Mesothelial cell of epicardium (in vitro differentiated cells): Measurements from ENCODE around the gene CKB. TPM values are rescaled to one million over a fixed set of nuclear protein-coding genes. Genes with fewer than 3 reads are reported as not detected.

Experiments used
- DNase-seq, 2 experiments: peaks; one replicate each; pipeline ENCODE4 v3.0.0; 2021; ENCODE audit warnings: low spot score in 2 of 2; ENCODE audit not compliant: unreplicated experiment in 2 of 2
- H3K27ac Mint-ChIP-seq: 2 replicates; pipeline ENCODE4 v1.8.0; 2021; ENCODE audit warnings: mixed read lengths
- H3K27me3 Mint-ChIP-seq: 2 replicates; pipeline ENCODE4 v1.8.0; 2021; ENCODE audit warnings: low read depth, mixed read lengths
- H3K36me3 Mint-ChIP-seq: 2 replicates; pipeline ENCODE4 v1.8.0; 2021; ENCODE audit warnings: mixed read lengths
- H3K4me1 Mint-ChIP-seq: 2 replicates; pipeline ENCODE4 v1.8.0; 2021; ENCODE audit warnings: mixed read lengths
- H3K4me3 Mint-ChIP-seq: 2 replicates; pipeline ENCODE4 v1.8.0; 2021; ENCODE audit warnings: mild to moderate bottlenecking, moderate library complexity, mixed read lengths
- H3K9me3 Mint-ChIP-seq: 2 replicates; pipeline ENCODE4 v1.8.0; 2021; ENCODE audit warnings: mixed read lengths
- CTCF ChIP-seq: fragments of 200-600 bp; sonication (generic); IDR thresholded peaks from one replicate; pipeline ENCODE4 v1.5.0; 2021; ENCODE audit warnings: antibody characterized with exemption; ENCODE audit not compliant: unreplicated experiment
- total RNA-seq: library from RNA; stranded (reverse); gene quantifications from 3 replicates; pipeline ENCODE4 v1.2.1, GENCODE V29; 2021

The CKB gene
- total RNA-seq, 1 donor from 2014 or later: 50.6 TPM

DNA sequence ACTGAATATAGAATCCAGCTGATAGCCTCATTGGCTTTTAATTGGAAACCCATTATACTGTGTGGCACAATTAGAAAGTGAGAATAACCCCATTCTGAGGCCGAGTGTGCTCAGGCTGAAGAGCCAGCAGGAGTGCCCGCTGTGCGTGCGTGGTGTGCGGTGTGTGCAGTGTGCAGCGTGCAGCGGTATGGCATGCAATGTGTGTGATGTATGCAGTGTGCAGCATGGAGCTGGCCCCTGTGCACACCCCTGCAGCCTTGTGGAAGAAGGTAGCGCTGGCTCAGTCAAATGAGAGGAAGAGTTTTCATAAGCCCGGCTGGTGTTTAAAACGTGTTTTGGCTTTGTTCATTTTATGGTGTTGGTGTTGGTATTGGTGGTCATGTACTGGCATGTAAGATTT is 22.9 kb downstream of the CKB start:
- H3K4me1 Mint-ChIP-seq: no peaks in the 10 kb centered on the region

DNA sequence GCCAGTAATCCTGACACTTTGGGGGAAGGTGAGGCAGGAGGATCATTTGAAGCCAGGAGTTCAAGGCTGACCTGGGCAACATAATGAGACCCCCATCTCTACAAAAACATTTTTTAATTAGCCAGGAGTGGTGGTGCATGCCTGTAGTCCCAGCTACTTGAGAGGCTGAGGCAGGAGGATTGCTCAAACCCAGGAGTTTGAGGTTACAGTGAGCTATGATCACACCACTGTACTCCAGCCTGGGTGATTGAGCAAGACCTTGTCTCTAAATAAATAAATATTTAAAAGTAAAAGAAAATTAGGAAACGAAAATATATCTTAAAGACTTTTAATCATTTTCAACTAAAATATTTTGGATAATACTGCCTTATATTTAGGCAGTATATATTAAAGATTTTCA is 25.9 kb downstream of the CKB start:
- Mint-ChIP-seq H3K36me3 (peaks cover 22% of the 10 kb centered on the region), H3K4me3 (no peak overlapping the region), H3K27me3 (no peaks in the 10 kb centered on the region), H3K27ac (no peak overlapping the region), H3K9me3 (no peaks in the 10 kb centered on the region), H3K4me1 (no peaks in the 10 kb centered on the region)
- DNase-seq: no peak
- TF ChIP-seq CTCF: no peak

More for the DNA sequence above, 22.9 kb downstream of the CKB start:
- Mint-ChIP-seq H3K27me3 (no peaks in the 10 kb centered on the region), H3K4me3 (no peak overlapping the region), H3K27ac (no peak overlapping the region), H3K9me3 (no peaks in the 10 kb centered on the region), H3K36me3 (peaks cover 38% of the 10 kb centered on the region)
- no peak for TF ChIP-seq CTCF
- no peak for DNase-seq

DNA sequence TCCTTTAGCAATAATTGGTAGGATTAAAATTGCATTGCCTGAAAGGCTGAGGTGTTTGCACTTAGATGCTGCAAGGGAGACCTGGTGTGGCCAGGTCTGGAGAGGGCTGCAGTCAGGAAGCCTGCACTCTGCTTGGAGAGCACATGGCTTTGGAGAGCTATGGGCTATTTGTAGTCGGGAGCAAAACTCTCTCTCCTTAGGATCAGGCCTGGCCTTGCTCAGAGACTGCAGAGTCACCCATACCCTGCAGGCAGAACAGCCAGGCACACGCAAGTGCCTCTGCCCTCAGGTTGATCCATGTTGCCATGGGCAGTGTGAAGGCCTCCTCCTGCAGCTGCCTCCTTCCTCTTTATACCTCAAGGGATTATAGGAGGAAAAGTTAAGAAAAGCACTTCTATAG is 26.8 kb downstream of the CKB start:
- no peak for TF ChIP-seq CTCF
- no peak for DNase-seq
- H3K9me3 Mint-ChIP-seq: no peaks in the 10 kb centered on the region
- no peaks in the 10 kb centered on the region for H3K27me3 Mint-ChIP-seq
- H3K4me1 Mint-ChIP-seq: no peaks in the 10 kb centered on the region
- H3K27ac Mint-ChIP-seq: no peak overlapping the region
- H3K4me3 Mint-ChIP-seq: no peak overlapping the region
- H3K36me3 Mint-ChIP-seq: peaks cover 20% of the 10 kb centered on the region

- Mint-ChIP-seq H3K27me3 (no peaks in the 10 kb centered on the region), H3K4me1 (no peaks in the 10 kb centered on the region), H3K36me3 (peaks cover 22% of the 10 kb centered on the region), H3K27ac (no peak overlapping the region), H3K9me3 (no peaks in the 10 kb centered on the region), H3K4me3 (no peak overlapping the region)
- TF ChIP-seq CTCF: no peak
- no peak for DNase-seq
Measured at GRCh38 chr14:103492156-103492925, 30.3 kb downstream of the CKB start.

DNA sequence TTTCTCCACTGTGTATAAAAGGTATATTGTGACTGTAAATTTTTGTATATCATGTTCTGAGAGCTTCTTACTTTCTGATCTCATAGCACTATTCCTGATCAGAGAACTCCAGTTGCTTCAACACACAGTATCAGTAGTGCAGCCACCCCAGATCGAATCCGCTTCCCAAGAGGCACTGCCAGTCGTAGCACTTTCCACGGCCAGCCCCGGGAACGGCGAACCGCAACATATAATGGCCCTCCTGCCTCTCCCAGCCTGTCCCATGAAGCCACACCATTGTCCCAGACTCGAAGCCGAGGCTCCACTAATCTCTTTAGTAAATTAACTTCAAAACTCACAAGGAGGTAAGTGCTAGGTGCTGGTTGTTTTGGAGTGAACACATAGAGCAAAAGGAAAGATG is 30.9 kb downstream of the CKB start:
- peaks cover 20% of the 10 kb centered on the region for H3K36me3 Mint-ChIP-seq
- H3K4me1 Mint-ChIP-seq: no peaks in the 10 kb centered on the region
- no peak overlapping the region for H3K4me3 Mint-ChIP-seq
- H3K27me3 Mint-ChIP-seq: no peaks in the 10 kb centered on the region
- no peak overlapping the region for H3K27ac Mint-ChIP-seq
- no peaks in the 10 kb centered on the region for H3K9me3 Mint-ChIP-seq
- TF ChIP-seq CTCF: no peak
- DNase-seq: no peak
